ENCODE results near the gene NR6A1.

DNA sequence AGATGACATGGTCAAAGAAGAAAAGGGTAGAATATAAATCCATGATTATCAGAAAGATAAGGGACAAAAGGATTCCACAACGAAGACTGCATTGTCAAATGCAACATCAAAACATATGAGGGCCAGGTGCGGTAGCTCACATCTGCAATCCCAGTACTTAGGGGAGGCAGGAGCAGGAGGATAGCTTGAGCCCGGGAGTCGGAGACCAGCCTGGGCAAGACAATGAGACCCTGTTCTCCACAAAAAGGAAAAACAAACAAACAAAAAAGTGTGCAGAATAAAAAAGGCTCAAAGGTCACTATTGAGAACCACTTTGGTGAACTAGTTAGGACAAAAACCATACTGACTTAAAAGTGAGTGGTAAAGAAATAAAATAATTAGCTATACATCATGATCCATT lies 203.7 kb downstream of the NR6A1 start:
- TF ChIP-seq, protein P1, sequence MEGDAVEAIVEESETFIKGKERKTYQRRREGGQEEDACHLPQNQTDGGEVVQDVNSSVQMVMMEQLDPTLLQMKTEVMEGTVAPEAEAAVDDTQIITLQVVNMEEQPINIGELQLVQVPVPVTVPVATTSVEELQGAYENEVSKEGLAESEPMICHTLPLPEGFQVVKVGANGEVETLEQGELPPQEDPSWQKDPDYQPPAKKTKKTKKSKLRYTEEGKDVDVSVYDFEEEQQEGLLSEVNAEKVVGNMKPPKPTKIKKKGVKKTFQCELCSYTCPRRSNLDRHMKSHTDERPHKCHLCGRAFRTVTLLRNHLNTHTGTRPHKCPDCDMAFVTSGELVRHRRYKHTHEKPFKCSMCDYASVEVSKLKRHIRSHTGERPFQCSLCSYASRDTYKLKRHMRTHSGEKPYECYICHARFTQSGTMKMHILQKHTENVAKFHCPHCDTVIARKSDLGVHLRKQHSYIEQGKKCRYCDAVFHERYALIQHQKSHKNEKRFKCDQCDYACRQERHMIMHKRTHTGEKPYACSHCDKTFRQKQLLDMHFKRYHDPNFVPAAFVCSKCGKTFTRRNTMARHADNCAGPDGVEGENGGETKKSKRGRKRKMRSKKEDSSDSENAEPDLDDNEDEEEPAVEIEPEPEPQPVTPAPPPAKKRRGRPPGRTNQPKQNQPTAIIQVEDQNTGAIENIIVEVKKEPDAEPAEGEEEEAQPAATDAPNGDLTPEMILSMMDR (IDR thresholded peaks at IDR 0.05), result no peak
- TF ChIP-seq EP300 (IDR thresholded peaks at IDR 0.05), result no peak
